Nephron progenitor cell (in vitro differentiated cells): ENCODE data around the gene ZNF784.

Experiments used
- DNase-seq: peaks from one replicate; pipeline ENCODE4 v3.0.0; 2021
- H3K27ac Mint-ChIP-seq: 2 replicates; pipeline ENCODE4 v1.8.0; 2021; ENCODE audit warnings: mild to moderate bottlenecking, moderate library complexity, mixed read lengths
- H3K27me3 Mint-ChIP-seq: 2 replicates; pipeline ENCODE4 v1.8.0; 2021; ENCODE audit warnings: mild to moderate bottlenecking, low read depth, mixed read lengths; ENCODE audit not compliant: poor library complexity
- H3K36me3 Mint-ChIP-seq: 2 replicates; pipeline ENCODE4 v1.8.0; 2021; ENCODE audit warnings: low read depth, mixed read lengths
- H3K4me1 Mint-ChIP-seq: 2 replicates; pipeline ENCODE4 v1.8.0; 2021; ENCODE audit warnings: mixed read lengths
- H3K4me3 Mint-ChIP-seq: 2 replicates; pipeline ENCODE4 v1.8.0; 2021; ENCODE audit warnings: mild to moderate bottlenecking, moderate library complexity, mixed read lengths
- H3K9me3 Mint-ChIP-seq: 2 replicates; pipeline ENCODE4 v1.8.0; 2021; ENCODE audit warnings: mild to moderate bottlenecking, moderate library complexity, mixed read lengths
- TF ChIP-seq, protein P1 (sequence below): fragments of 200-600 bp; sonication (generic); IDR thresholded peaks from 2 replicates; pipeline ENCODE4 v1.5.0; 2021; ENCODE audit warnings: antibody characterized with exemption

ZNF784 gene

DNA sequence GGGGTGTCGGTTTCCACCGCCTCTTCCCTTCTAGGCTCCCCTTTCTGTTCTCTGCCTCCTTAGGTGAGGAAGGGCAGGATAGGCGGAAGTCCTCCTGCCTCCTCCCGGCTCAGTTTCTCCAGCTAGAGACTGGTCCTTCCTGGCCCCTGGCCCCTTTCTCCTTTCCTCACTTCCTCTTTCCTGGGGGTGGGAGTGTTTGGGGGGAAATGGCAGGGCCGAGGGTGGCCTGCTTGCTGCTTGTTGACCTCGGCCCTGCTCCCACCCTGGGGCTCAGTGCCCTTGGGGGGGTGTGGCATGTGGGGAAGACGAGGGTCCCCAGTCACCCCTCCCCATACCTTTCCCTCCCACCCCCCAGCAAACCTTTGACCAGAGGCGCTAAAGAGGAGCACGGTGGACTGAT, 35.5 kb upstream of the ZNF784 start:
- peaks cover 43% of the 10 kb centered on the region for H3K4me1 Mint-ChIP-seq
- peaks cover 40% of the 10 kb centered on the region for H3K36me3 Mint-ChIP-seq
- no peaks in the 10 kb centered on the region for H3K27me3 Mint-ChIP-seq
- H3K27ac Mint-ChIP-seq, result peak overlapping the region; percentile 99
- TF ChIP-seq, protein P1, sequence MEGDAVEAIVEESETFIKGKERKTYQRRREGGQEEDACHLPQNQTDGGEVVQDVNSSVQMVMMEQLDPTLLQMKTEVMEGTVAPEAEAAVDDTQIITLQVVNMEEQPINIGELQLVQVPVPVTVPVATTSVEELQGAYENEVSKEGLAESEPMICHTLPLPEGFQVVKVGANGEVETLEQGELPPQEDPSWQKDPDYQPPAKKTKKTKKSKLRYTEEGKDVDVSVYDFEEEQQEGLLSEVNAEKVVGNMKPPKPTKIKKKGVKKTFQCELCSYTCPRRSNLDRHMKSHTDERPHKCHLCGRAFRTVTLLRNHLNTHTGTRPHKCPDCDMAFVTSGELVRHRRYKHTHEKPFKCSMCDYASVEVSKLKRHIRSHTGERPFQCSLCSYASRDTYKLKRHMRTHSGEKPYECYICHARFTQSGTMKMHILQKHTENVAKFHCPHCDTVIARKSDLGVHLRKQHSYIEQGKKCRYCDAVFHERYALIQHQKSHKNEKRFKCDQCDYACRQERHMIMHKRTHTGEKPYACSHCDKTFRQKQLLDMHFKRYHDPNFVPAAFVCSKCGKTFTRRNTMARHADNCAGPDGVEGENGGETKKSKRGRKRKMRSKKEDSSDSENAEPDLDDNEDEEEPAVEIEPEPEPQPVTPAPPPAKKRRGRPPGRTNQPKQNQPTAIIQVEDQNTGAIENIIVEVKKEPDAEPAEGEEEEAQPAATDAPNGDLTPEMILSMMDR, result no peak
- H3K4me3 Mint-ChIP-seq, result peak overlapping the region; percentile 69
- H3K9me3 Mint-ChIP-seq, result no peaks in the 10 kb centered on the region
- DNase-seq, result no peak

DNA sequence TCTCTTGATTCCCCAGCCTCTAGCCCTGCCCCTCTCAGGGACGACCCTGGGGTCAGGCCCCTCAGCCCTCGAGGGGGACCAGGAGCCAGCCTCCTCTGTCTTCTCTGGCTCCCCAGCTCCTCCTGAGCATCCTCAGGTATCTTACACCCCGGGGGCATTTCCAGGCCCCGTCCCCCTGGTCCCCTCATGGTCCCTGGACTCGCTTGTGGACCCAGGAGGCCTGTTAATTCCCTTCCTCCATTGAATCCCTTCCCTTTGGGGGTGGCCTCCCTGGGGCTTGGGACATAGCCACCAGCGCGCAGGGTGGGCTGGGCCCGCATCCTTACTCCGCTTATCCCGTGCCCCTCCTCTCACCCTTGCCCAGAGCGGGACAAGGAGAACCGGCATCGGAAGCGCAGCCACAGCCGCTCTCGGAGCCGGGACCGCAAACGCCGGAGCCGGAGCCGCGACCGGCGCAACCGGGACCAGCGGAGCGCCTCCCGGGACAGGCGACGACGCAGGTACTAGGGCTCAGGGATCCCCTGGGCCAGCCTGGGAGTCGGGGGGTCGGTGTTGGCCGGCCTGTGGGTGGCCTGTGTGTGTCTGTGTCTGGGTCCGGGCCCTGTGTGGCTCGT, 34.6 kb upstream of the ZNF784 start:
- no peak for DNase-seq
- Mint-ChIP-seq H3K9me3 (no peaks in the 10 kb centered on the region), H3K27ac (peak overlapping the region; percentile 99), H3K36me3 (peaks cover 38% of the 10 kb centered on the region), H3K27me3 (no peaks in the 10 kb centered on the region), H3K4me1 (peaks cover 43% of the 10 kb centered on the region), H3K4me3 (peak overlapping the region; percentile 69)
- TF ChIP-seq, protein P1, result no peak

DNA sequence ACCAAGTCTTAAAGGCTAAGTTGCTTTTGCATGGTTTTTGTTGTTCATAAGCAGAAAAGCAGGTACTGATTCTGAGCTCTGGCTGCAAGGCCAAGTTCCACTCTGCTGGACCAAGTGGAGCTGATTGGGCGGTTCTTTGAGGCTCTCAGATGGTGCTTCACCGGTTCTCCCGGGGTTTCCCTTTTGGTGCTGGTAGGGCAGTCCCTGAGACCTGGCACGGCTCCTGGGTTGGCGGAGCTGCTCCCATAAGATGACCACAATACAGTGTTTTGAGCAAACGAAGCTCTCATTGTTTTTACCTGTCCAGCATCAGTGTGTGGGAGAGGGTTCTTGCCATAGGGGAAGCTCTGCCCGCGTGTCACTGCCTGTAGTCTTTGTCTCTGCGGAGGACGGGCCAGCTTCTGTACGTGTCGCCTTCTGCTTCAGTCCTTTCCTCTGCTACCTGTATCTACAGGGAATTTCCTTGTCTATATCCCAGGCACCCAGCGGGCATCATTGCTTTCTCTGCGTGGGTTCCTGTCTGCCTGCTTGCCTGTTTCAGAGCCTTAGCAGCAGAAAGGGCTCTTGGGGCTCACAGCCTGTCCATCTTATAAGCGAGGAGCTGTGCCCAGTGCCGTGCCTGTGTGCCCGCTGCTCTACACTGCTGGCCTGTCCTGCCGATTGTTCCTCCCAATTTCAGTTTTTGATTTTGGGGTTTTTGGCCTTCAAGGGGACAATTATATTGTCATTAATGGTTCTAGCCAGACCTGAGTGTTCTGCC, 32.8 kb upstream of the ZNF784 start:
- Mint-ChIP-seq H3K4me3 (peak overlapping the region; percentile 97), H3K4me1 (peaks cover 43% of the 10 kb centered on the region), H3K27me3 (no peaks in the 10 kb centered on the region), H3K9me3 (no peaks in the 10 kb centered on the region), H3K36me3 (peaks cover 24% of the 10 kb centered on the region), H3K27ac (peak overlapping the region; percentile 81)
- TF ChIP-seq, protein P1, result no peak
- no peak for DNase-seq

DNA sequence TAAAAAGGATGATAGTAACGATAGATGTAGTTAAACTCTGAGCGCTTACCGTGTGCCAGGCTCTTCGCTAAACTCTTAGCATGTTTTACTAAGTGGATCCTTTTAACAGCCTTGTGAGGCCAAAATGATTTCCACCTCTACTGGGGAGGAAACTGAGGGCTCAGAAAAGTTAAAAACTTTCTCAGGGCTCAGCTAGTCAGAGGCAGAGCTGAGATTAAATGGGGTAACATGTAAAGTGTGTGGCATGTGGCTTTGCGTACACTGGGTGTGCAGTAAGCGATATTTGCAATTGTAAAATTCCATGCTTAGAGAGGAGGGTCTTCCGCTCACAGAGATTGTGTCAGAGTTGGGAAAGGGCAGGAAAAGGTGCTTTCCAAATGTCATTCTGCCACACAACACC, 32.2 kb upstream of the ZNF784 start:
- peaks cover 38% of the 10 kb centered on the region for H3K4me1 Mint-ChIP-seq
- DNase-seq, result no peak
- H3K36me3 Mint-ChIP-seq, result peaks cover 24% of the 10 kb centered on the region
- H3K9me3 Mint-ChIP-seq, result no peaks in the 10 kb centered on the region
- peak overlapping the region; percentile 97 for H3K4me3 Mint-ChIP-seq
- H3K27me3 Mint-ChIP-seq, result no peaks in the 10 kb centered on the region
- H3K27ac Mint-ChIP-seq, result no peak overlapping the region
- TF ChIP-seq, protein P1, result no peak

DNA sequence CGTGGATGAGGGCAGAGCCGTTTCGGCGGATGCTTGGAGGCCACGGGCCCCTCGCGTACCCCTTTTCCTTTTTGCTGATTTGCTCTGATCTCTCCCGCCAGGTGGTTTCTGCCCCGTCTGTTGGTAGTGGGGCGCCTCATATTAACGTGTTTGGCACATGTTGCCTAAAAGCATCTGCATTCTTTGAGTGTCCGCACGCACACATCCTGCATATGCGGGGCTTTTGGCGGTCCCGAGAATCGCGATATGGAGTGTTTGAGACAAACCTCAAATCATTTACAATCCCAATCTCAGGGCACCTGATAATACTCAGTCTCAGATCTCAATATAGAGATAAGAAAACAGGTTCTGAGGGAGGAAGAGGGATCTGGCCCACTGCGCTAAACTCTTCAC, 31.3 kb upstream of the ZNF784 start:
- TF ChIP-seq, protein P1, result no peak
- H3K36me3 Mint-ChIP-seq, result peaks cover 18% of the 10 kb centered on the region
- H3K9me3 Mint-ChIP-seq, result no peaks in the 10 kb centered on the region
- H3K4me1 Mint-ChIP-seq, result peaks cover 38% of the 10 kb centered on the region
- peak overlapping the region; percentile 97 for H3K4me3 Mint-ChIP-seq
- peak overlapping the region; percentile 97 for H3K27ac Mint-ChIP-seq
- no peak for DNase-seq
- no peaks in the 10 kb centered on the region for H3K27me3 Mint-ChIP-seq
